ENCODE data around the gene CFAP47. TPM values are rescaled to one million over a fixed set of nuclear protein-coding genes. Genes with fewer than 3 reads are reported as not detected.

Gene CFAP47
- total RNA-seq, 1 donor: not detected

DNA sequence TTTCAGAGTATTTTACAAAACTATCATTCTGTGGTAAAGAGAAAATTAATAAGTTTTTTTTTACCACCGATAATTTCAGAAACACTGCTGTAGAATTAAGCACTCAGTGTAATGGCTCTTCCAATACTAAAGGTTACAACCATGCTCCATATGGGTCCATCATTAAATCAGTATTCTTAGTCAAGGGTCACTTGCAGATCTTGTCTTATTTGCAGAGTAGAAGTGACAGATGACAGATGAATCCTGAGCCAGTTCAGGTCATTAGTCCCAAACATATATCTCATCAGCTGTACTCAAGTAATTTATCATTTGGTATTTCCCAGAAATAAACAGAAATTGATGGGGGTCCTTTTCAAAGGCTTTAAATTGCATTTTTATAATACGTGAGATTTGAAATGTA, 182.9 kb downstream of the CFAP47 start:
- DNase-seq (ENCODE audit: low read depth): no peak
- TF ChIP-seq, protein P1, sequence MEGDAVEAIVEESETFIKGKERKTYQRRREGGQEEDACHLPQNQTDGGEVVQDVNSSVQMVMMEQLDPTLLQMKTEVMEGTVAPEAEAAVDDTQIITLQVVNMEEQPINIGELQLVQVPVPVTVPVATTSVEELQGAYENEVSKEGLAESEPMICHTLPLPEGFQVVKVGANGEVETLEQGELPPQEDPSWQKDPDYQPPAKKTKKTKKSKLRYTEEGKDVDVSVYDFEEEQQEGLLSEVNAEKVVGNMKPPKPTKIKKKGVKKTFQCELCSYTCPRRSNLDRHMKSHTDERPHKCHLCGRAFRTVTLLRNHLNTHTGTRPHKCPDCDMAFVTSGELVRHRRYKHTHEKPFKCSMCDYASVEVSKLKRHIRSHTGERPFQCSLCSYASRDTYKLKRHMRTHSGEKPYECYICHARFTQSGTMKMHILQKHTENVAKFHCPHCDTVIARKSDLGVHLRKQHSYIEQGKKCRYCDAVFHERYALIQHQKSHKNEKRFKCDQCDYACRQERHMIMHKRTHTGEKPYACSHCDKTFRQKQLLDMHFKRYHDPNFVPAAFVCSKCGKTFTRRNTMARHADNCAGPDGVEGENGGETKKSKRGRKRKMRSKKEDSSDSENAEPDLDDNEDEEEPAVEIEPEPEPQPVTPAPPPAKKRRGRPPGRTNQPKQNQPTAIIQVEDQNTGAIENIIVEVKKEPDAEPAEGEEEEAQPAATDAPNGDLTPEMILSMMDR (IDR thresholded peaks at IDR 0.05; ENCODE audit: insufficient read depth, low read length): no peak
- no peak overlapping the region for H3K4me3 ChIP-seq (ENCODE audit: low read depth, low read length)

DNA sequence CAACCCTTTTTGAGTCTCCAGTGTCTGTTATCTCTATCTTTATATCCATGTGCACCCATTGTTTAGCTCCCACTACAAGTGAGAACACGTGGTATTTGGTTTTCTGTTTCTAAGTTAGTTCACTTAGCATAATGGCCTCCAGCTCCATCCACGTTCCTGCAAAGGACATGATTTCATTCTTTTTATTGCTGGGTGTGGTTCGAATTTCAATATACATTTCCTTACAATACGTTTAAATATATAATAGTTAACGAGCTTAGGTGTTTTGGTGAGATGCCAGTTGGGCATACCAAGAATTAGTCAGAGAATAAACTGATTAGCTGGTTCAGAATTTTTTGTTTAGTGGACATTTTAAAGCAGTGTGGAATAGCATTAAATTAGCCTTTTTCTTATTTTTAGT, 196.7 kb downstream of the CFAP47 start:
- no peak for DNase-seq (ENCODE audit: low read depth)
- no peak overlapping the region for H3K4me3 ChIP-seq (ENCODE audit: low read depth, low read length)
- TF ChIP-seq, protein P1 (IDR thresholded peaks at IDR 0.05; ENCODE audit: insufficient read depth, low read length): no peak

DNA sequence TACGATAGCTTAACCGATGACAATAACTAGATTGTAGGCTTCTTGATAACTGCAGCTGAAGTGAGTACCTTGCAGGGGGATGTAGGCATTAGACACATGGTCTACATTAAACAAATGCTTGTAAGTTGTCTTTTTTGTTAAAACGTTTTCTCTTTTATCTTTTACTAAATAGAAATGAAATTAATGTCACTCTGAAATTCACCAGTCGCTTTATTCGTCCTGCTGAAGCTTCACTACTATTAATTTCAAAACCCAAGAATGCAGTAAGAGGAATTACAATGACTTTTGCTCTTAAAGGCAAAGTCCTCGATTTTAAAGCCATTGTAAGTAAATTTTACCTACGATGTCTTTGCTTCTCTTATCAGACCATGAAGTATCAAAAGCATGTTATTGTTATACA, 239.7 kb downstream of the CFAP47 start:
- TF ChIP-seq, protein P1 (IDR thresholded peaks at IDR 0.05; ENCODE audit: insufficient read depth, low read length): no peak
- no peak overlapping the region for H3K4me3 ChIP-seq (ENCODE audit: low read depth, low read length)
- DNase-seq (ENCODE audit: low read depth): no peak

DNA sequence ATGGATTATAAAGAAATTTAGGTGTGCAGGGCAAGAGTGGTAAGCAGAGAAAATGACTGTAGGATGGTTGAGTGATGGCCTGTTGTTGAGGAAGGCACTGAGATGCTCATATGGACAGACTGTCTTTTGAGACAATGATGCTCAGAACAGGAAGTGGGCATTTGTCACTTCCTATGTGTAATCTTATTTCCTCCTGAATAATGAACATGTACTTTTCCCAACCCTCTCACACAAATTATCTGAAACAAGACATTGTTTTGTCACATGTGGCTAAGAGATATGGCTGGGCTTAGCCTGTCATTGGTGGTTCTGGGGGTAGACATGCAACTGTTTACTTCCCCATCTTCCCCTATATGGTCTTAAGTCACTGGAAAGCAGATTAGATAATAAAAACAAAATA, 240.5 kb downstream of the CFAP47 start:
- TF ChIP-seq, protein P1 (IDR thresholded peaks at IDR 0.05; ENCODE audit: insufficient read depth, low read length): no peak
- no peak overlapping the region for H3K4me3 ChIP-seq (ENCODE audit: low read depth, low read length)
- DNase-seq (ENCODE audit: low read depth): no peak

DNA sequence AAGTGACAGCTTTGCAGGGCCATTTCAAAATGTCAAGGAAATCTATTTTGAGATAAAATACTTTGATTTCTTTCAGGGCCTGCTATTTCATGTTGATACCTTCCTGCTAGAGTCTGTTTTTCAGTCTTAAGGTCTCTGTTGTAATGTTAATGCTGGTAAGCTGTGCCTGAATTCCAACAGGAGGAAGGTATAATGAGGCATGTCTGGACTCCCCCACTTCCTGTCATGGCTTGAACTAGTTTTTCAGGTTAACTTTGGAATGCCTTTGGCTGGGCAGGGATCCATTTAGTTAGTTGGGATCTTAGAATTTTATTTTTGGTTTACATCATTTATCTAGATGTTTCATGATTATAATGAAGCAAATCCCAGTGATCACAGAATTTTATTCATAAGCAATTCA, 279.0 kb downstream of the CFAP47 start:
- TF ChIP-seq, protein P1 (IDR thresholded peaks at IDR 0.05; ENCODE audit: insufficient read depth, low read length): no peak
- no peak overlapping the region for H3K4me3 ChIP-seq (ENCODE audit: low read depth, low read length)
- no peak for DNase-seq (ENCODE audit: low read depth)

DNA sequence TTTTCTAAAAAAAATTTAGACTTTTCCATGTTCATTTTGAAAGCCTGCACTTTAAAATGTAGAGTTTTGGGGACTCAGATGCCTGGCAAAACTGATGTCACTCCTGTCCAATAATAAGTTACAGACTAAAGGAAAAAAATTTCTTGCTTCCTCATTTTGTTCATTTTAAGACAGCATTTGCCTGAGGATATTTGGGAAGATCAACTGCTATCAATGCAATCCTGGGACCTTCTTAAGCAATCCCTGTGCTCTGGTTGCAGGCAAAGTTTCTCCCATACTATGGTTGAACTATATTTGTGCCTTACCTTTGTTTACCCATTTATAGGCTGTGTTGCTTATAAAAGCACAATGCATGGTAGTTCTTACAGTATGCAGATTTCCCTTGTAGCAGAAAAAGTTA, 280.4 kb downstream of the CFAP47 start:
- DNase-seq (ENCODE audit: low read depth): no peak
- no peak overlapping the region for H3K4me3 ChIP-seq (ENCODE audit: low read depth, low read length)
- TF ChIP-seq, protein P1 (IDR thresholded peaks at IDR 0.05; ENCODE audit: insufficient read depth, low read length): no peak

DNA sequence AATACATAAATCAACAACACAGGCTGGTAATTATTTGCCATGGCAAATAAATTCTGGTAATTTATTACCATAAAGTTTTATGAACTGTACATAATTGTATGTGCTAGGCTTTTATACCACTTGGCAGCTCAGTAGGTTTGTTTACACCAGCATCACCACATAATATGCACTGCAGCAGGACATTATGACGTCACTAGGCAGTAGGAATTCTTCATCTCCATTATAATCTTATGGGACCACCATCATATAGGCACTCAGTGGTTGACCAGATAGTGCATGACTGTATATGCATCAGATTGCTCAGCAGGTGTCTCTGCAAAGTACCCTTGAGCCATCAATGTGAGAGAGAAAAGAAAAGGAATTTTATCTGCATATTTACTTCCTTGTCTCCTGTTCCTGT, 295.4 kb downstream of the CFAP47 start:
- TF ChIP-seq, protein P1 (IDR thresholded peaks at IDR 0.05; ENCODE audit: insufficient read depth, low read length): no peak
- H3K4me3 ChIP-seq (ENCODE audit: low read depth, low read length): no peak overlapping the region
- no peak for DNase-seq (ENCODE audit: low read depth)

Data from fibroblast of the aortic adventitia (primary cell).